NCI-H446 treated with DMSO at 0.1 percent for 48 hours (cell line): ENCODE results near the gene MSI2.

Experiments used
- DNase-seq: peaks from one replicate; lab custom pipeline; 2025; lab: John Stamatoyannopoulos, UW

The MSI2 gene

DNA sequence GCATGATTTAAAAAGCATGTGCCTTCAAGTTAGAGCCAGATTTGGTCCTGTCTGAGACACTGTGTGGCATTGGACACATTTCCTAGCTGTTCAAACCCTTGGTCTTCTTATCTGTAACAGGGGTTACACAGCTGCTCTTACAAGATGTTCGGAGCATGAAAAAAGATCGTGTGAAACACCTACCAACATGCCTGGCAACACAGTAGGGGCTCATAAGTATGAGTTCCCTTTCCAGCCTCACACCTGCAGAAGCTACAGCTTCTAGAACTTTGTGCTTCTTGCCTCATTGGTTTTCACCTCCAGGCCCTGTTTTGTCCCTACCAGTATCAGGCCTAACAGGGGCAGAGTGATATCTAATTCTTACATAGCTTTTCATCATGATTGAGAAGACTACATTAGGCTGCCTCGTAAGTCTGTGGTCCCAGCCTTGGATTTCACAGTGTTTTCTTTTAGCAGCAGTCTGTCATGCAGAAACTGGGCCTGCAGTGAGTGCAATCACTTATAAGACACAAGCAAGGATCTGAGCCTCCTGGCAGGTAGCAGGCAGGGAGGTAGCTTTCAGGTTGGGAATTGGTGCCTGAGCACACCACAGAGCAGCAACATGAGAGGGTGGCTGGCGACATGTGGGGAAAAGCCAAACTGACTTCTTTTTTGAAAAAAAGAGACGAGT lies 410.0 kb downstream of the MSI2 start:
- no peak for DNase-seq

DNA sequence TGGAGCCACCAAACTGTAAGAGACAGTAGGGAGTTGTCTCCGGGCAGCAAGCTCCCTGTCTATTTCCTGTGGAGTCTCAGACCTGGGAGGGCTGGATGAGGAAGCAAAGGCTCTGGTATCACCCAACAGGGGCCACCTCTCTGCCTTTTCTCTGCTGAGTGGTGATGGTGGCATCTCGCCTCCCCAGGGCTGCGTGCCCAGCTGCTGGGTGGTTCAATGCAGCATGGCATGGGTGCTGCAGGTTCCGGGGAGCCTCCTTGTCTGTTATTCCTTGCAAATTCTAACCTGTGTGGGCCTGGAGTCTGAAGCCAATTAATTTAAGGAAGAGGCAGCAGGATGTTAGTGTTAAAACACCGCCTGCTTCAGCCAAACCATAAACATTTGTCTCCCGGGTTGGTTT lies 410.6 kb downstream of the MSI2 start:
- no peak for DNase-seq

DNA sequence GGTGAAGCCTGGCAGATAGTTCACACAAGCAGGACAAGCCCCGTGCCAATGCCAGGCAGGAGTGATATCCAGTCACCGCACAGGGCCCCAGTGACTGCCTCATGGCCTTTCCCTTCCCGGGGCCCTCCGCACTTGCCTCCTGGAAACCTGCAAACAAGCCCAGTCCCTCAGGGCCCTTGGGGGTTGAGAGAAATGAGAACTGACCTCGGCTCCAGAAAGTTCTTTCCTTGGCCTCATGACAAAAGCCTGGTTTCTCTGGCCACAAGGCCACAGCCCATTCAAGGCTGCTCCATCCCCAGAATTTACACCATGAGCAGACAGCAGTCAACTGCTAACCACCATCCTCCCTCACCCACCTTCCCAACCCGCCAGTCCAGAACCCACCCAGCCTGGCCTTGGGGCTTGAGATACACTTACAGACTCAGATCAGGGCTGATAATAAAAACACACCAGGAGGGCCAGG lies 411.2 kb downstream of the MSI2 start:
- no peak for DNase-seq

GRCh38 chr17:57668332-57668731 lies 412.0 kb downstream of the MSI2 start:
- DNase-seq = no peak

DNA sequence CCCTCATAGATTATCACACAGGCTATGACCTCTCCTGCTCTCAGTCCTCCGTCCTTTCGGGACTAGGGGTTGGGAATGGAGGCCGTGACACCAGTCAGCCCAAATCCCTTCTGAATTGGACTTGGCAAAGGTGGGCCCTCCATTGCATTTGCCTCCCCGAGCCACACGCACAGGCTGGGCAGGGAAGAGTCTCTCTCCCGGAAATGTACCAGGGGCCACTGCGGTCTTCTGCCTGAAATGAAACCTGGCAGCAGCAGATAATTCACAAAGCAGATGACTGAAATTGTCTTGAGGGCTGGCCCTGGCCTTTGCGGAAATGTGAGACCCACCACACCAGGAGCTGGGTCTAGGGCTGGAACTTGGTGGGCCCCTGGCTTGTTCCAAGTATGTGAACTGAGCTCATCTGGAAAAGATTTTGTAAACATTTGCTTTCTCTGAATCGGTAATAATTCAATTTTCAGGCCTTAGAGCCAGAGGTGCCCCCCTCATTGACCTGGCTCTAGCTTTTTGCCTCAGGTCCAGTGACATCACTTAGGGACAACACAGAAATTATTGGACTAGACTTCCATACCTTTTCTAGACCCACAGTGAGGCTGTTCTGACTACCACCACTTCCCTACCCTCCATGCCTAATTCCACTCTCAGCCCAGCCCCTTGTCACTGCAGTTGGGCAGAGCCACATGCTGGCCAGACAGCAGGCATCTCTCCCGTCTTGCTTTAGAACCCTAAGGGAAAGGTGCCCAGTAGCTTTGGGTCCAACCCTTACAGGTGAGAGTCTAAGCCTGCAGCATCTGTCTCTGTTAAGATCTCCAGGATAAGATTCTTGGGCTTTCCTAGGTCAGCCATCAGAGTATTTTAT lies 413.6 kb downstream of the MSI2 start:
- no peak for DNase-seq

DNA sequence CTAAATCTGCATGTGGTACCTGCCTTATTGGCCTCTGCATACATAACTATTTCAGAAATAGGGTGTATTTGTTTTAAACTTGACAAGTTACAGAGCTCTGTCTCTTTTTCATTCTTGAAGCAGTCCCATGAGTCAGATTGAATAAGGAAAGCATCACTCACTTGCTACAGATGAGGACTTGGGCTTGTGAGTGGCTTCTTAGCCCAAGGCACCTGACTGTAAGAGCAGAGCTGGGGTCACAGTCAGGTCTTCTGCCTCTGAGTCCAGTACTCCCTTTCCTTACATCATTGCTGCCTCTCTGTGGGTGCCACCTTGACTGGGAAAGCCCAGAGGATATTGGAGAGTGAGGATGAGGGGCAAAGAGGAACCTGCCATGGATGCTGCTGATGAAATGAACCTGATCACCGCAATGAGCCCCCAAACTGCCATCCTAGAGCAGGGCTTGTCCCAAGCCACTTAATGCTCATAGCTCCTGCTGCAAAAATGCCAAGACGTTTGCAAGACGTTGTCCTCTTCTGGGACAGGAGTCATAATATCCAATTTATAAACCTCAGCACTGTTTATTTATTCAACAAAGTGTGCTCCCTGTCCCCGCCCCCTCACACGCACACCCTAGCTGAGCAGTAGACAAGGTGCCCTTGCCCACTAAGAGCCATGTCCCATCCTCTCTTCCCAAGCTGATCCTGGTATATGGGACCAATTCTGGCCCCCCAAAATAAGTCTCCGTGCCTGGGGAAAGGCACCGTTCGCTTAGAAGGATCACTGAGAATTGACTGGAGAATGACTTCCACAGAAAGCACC lies 414.6 kb downstream of the MSI2 start:
- no peak for DNase-seq

- peak; percentile 40 for DNase-seq
Observed at GRCh38 chr17:57671667-57672632, 415.6 kb downstream of the MSI2 start.

- no peak for DNase-seq
Observed at GRCh38 chr17:57672971-57673370, 416.6 kb downstream of the MSI2 start.

DNA sequence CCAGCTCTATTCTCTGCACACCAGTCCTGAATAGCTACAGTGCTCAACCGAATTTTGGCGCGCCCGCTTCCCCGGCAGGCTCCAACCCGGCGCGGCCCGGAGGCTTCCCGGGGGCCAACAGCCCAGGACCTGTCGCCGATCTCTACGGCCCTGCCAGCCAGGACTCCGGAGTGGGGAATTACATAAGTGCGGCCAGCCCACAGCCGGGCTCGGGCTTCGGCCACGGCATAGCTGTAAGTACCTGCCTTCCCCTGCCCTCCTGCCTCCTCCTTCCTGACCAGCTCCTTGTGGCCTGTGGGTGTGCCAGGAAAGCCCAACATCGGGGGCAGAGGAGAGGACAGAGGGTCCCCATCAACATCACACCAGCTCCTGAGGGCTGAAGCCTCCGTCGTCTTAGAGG lies 418.6 kb downstream of the MSI2 start:
- no peak for DNase-seq

DNA sequence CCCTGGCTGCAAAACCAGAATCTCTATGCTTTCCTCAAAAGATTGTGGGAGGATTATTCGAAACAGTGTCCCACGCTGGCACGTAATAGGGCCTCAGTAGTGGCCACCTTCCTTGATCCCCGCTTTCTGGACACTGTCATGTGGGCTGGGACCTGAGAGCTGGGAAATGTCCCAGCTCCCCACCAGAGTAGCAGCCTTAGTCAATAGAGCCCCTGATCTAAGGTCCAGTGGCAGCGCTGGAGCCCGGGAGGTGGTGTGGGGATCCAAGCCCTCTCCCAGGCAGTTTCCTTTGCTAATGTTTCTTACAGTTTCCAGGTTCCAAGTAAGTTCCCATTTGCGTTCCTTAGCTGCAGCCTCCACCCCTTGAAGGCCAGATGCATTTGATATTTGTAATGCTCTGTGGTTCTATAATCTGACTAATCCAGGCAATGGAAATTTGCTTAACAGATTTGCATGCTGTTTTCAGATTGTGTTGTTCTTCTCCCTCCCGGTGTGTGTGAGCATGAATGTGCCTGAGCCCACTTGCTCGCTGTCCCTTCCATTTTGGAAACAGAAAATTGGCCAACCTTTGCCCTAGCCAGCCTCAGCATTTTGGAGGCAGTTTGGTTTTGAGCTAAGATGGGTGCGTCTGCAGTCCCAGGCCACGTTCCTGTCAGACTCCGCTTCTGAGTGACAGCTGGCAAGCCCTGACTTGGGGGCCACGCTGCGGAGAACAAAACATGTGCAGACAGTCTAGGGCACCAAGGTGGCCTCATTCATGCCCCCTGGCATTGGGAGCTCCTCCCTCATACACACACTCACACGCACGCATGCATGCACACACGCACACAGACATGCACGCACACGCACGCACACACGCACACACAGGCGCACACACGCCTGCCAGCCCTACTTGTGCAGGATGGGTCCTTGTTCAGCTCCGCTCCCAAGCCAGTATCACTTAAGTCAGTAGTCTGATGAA lies 419.4 kb downstream of the MSI2 start:
- no peak for DNase-seq

- no peak for DNase-seq
Observed at GRCh38 chr17:57676543-57676942, 420.2 kb downstream of the MSI2 start.

DNA sequence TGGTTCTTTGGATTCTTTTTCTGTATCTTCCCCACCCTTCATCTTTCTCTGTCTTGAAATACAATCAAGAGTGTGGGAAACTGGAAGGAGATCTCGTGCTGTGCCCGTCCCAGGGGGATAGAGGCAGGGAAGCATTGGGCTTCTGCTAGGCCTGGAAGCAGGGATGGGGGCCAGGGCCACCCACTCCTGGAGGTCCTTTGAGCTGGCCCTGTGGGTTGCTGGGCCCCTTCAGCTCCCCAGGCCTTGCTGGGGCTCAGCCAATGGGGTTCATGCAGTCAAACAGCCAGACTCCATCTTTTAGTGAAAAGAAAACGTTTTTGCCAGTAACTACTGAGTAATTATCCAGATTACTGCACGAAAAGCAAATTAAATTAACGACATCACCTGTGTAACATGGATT lies 421.0 kb downstream of the MSI2 start:
- DNase-seq = no peak

DNA sequence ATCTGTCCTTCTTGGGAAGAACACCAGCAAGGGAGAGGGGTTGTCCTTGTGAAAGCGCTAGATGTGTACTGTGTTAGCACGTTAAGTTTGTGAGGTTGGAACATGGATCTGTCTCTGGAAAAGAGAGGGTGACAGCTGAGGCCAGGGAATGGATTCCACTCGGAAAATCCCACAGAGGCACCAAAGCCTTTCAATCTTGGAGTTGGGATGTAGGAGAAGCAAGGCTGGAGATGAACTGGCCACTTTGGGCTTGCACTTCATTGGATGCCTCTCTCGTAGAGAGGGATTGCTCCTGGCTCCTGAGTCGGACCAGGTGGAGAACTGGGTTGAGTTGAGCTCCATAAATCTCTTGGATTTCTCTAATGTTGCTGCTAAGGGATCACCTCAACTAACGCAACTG lies 421.5 kb downstream of the MSI2 start:
- no peak for DNase-seq

DNA sequence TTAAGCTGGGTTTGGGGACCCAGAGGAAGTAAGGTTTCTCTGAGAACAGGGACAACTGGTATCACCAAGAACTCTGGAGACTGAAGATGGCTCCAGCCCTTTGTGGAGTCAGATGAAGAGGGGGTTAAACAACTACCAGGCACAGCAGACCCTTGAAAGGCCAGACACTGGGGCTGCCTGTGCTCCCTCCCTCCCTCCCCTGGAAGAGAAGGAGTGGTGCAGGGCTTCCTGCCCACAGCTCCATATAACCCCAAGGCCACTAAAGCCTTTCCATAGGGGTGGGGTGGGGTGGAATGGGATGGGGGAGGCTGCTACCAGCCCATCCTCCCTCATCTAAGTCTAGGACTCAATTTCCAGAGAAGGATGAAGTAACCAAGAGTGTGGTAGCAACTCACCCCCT lies 422.1 kb downstream of the MSI2 start:
- no peak for DNase-seq

- DNase-seq = no peak
Observed at GRCh38 chr17:57679356-57679755, 423.0 kb downstream of the MSI2 start.

DNA sequence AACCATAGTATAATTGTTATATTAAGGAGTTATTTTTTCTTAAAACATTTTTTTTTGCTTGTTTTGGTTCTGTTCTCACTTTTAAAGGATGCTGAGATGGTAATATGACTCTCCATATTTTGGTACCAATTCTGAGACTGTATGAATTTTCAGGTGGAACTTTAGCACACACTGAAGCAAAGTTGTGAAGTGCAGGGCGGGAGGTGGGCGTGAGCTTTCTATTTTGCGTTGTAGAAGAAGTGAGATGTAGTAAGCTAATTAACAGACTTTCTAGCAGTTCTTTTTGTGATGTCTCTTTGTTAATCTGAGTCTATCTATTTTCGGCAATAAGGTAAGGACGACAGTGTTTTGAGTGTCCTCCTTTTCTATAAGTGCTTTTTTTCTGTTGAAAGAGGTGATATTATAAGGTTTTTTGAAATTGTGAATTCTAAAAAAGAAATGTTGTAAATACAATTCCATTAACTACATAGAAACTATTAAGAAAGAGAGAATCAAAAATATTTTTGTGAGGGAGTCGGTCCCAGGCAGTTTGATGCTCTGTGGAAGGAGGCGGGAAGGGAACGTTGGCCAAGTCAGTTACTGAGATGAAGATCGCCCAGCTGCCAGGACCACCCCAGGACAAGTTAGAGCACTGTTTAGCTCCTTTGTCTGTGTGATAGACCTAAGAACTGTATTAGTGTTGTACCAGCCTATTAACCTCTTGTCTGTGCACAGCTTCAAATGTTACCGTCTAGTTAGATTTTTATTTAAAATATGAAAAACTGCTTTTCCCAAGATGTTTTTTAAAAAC lies 423.8 kb downstream of the MSI2 start:
- DNase-seq = no peak

- DNase-seq = no peak
Observed at GRCh38 chr17:57682701-57683100, 426.4 kb downstream of the MSI2 start.

GRCh38 chr17:57684711-57685498 lies 428.6 kb downstream of the MSI2 start:
- no peak for DNase-seq
